HG02981 (cell line): ENCODE results near the gene TCEA3.
"Not testable (repeated sequence)": the region's sequence is repeated elsewhere in the genome, so short reads cannot be mapped to it uniquely, and the experiment has no call there.

Source experiments
- ATAC-seq: cut with Tn5 transposase; IDR thresholded peaks from one replicate; pipeline ENCODE4 v1.9.1; 2021; ENCODE audit warnings: mild to moderate bottlenecking, moderate library complexity; ENCODE audit not compliant: unreplicated experiment

TCEA3 gene

DNA sequence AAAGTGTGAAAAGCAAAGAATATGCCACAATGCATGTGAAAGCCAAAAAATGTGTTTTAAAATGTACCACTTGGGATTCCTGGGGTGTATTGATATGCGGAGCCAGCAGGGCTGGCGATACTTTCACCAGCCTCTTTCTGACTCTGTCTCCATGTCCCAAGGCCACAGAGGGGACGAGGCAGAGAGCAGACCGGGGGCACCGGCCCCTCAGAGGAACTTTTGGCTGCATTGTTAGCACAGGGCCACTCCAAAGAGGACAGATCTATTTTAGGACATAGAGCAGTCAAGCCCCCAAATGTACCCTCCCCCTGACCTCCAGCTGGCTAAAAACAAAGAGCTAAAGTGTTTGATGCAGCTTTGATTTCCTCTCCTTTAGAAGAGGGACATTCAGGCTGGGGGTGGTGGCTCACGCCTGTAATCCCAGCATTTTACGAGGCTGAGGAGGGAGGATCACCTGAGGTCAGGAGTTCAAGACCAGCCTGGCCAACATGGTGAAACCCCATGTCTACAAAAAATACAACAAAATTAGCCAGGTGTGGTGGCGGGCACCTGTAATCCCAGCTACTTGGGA lies 29.3 kb downstream of the TCEA3 start:
- no peak for ATAC-seq

DNA sequence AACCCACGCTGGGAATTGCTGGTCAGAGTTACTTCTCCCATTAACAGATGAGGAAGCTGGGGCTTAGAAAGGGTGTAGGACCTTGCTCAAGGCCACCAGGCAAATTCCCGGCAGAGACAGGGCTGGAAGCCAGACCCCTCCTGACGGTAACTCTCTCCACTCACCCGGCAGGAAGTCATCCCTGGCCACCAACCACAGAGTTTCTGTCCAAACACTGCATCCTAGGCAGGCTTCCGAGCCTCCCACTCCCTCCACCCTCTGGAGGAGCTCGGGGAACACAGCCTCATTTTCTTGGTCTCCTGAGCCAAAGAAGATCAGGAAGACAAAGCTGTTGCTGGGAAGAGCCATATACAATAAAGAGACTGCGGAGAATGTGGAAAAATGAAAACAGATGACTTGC lies 29.9 kb downstream of the TCEA3 start:
- no peak for ATAC-seq

DNA sequence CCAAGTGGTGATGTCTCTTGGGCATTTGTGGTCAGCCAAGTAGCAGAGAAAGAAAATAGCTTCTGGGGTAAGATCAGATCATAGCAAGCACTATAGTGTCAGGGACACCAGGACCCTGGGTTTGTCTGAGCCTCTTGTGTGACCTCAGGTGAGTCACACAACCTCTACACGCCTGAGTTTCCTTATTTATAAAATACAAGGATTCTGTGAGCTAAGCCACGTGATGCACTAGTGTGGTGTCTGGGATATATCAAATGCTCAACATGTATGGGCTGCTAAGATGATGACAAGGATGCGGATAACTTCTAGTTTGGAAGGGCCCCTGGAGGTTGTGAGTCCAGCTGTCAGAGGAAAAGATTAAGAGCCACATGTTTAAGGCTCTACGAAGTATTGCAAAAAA lies 30.4 kb downstream of the TCEA3 start:
- ATAC-seq = no peak

DNA sequence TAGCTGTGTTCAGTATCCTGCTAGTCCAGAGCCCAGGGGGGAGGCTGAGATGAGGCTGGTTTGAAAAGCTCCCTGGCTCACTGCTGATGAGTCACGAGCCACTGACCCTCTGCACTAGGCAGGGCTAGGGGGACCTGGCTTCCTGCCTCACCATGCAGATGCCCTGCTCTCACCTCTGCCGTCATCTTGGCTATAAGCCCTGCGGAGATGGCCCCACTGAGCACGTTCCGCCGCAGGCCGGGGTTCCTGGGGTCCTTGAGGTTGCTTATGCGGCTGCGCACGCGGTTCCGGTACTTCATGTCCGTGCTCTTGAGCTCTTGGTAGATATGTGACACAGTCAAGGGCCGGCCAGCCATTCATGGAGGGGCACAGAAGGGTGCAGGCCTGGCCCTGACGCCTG lies 30.8 kb downstream of the TCEA3 start:
- ATAC-seq = no peak

DNA sequence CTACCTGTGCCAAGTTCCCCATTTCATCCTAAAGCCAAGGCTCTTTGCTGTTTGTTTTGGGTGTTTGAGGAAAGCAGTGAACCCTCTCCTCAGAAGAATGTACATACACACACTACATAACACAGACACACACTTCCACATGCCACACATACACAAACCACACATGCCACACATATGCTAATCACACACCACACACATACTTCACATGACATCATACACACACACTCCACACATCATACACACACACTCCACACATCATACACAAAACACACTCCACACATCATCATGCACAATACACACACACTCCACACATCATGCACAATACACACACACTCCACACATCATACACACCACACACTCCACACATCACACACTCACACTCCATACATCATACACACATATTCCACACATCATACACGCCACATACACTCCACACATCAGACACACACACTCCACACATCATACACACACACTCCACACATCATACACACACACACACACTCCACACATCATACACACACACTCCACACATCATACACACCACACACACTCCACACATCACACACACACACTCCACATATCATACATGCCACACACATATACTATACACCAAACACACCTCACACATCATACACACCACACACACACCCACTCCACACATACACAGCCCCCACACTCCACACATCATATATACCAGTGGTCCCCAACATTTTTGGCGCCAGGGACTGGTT lies 32.3 kb downstream of the TCEA3 start:
- no peak for ATAC-seq

DNA sequence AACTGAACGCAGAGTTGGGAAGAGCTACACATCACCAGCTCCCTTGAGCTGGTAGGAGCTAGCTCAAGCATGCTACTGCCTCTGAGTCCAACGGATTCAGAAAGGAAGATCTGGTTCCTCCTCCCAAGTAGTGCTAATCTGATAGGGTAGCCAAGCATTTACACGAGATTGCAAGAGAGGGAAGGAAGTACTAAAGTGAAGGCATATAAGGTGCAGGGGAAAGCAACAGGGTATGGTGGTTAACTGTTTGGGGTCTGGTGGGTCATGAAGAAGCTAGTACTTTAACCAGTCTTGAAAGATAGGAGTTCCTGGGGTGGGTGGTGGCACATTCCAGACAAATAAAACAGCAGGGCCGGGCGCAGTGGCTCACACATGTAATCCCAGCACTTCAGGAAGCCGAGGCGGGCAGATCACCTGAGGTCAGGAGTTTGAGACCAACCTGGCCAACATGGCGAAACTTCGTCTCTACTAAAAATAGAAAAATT lies 34.7 kb downstream of the TCEA3 start:
- ATAC-seq = no peak

DNA sequence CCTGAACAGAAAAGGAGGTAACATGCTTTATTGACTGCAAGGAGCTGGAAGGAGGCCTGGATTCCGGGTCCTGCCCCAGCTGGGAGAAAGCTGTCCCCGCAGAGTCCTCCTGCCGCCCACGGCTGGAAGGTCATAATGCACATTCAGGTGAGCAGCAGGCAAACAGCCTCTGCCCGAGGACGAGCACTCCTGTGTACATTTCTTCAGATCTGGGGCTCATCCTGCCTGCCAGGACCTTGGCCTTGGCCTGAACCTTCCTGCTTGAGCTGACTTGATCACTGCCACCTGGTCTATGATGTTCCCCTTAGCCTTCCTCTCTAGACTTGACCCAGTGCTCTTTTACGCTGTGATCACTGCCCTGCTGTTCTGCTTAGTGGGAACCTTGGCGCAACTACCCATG lies 37.1 kb downstream of the TCEA3 start:
- no peak for ATAC-seq

DNA sequence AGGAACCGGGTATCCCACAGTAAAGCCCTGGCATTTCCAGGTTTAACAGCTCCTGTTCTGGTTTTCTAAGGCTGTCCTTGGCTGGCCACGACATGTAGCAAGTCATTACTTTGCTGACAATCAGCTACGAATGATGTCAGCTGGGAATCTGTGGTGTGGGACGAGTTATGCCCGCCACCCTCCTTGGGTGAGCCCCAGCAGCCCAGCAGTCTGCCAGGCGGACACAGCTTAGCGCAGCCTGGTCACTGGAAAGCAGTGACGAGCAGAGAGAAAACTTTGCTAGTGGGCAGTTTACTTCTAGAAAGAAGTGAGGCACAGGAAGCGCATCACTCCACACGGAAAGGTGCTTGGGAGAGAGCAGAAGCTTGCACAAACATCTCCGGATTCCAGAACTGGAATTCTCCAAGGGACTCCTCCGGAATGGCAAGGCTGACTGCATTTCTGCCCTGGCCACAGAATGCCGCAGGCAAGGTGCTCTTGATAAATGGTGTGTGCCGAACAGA lies 39.4 kb downstream of the TCEA3 start:
- no peak for ATAC-seq

DNA sequence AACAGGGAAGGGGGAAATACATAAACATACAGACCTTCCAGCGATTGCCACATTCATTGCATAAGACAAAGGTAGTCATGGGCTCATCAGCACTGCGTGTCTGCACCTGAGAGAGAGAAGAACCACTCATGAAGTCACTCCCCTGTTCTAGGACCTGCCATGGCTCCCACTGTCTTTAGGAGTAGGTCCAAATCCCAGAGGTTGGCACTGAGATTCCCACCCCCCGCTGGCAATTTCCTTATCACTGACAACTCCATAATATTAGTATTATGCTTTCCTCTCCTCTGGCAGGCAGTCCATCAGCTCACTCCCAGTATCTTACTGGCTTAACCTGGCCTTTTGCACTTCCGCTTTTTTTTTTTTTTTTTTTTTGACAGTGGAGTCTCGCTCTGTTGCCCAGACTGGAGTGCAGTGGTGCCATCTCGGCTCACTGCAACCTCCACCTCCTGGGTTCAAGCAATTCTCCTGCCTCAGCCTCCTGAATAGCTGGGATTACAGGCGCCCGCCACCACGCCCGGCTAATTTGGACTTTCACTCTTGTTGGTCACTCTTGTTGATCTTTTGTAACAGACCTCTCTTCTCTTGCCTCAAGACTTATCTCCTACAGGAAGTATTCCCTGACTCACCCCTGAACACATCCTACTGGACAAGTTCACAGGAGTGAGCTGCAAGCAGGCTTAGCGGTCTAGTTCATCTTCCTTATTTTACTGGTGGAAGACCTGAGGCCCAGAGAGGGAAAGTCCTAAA lies 40.1 kb downstream of the TCEA3 start:
- ATAC-seq = no peak

DNA sequence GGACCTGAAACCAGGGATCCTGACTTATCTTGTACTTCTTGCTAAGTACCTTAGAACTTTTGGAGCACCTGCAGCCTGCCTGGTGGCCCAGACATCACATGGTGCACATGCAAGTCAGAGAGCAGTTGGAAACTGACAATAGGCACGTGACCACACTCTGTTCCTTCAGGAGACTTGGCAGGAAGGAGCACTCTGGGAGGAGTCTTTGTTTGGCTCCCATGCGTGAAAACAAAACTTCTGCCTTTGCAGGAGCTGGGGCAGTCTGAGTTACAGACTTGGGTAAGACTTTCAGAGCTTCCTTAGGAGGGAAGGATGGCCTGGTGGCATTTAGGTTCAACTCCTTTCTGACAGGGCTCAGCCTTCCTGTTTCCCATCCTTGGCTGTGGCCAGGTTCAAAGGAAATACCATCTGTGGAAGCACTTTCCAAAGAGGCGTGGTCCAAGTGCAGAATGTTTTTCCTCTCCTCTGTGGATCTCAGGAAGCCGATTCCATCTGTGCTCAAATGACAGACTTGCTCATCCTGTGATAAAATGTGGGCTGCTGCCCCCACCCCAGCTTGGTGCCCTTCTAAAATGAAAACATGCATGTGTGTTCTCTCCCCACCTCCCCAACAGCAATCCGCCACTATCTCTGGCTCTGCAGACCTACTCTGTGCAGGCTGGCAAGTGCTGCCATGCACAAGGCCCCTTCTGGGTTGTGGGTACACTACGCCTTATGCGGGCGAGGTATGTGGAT lies 40.8 kb downstream of the TCEA3 start:
- ATAC-seq = no peak

DNA sequence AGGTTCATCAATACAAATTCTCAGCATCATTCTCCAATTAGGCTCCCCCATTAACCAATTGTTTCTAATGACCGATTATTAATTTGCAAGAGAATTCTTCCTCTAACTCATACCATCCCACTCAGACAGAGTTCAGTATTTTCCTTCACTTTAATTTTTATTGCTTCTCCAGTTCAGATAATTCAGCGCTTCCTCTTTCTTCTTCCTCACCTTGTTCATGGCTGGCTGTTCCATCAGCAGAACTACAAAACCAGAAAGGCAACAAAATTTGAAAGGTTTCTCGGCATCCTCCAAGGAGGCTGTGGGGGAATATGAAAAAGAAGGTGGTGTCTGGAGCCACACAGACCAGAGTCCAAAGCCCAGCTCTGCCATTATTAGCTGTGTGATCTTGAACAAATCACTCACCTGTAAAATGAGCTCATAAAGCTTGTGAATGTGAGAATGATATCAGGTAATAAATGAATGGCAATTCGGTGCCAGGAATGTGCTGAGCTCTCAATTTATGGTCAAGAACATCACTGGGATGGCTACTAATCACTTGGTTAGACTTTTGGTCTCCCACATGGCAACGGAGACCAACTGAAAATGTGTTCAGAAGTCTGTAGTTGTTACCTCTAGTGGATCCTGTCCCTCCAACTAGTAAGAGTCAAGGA lies 43.2 kb downstream of the TCEA3 start:
- no peak for ATAC-seq

DNA sequence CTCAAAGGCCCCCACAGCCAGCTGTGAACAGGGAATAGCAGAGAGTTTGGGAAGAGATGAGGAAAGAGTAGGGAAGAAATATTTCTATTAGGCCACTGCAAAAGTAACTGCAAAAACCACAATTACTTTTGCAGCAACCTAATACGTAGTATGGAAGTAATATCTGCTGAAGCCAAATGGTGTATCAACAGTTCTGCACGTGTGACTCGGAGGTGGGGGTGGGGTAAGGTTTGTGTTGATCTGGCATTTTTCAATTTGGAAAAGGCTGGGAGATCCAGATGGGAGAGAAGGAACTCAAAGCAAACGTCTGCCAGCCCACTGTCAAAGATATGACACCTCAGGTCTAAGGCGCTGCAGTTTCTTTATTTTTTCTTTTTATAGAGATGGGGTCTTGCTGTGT lies 43.8 kb downstream of the TCEA3 start:
- no peak for ATAC-seq

DNA sequence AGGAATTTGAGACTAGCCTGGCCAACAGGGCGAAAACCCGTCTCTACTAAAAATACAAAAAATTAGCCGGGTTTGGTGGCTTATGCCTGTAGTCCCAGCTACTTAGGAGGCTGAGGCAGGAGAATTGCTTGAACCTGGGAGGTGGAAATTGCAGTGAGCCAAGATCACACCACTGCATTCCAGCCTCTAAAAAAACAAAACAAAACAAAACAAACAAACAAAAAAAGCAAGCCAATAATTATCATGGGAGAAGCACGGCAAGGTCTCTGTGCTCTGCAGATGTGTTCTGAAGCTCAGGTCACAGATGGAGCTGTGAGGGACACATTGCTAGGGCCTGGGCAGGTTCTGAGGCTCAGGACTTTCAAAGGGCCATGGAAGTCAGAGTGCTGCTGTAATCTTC lies 44.3 kb downstream of the TCEA3 start:
- ATAC-seq = not testable (repeated sequence)

DNA sequence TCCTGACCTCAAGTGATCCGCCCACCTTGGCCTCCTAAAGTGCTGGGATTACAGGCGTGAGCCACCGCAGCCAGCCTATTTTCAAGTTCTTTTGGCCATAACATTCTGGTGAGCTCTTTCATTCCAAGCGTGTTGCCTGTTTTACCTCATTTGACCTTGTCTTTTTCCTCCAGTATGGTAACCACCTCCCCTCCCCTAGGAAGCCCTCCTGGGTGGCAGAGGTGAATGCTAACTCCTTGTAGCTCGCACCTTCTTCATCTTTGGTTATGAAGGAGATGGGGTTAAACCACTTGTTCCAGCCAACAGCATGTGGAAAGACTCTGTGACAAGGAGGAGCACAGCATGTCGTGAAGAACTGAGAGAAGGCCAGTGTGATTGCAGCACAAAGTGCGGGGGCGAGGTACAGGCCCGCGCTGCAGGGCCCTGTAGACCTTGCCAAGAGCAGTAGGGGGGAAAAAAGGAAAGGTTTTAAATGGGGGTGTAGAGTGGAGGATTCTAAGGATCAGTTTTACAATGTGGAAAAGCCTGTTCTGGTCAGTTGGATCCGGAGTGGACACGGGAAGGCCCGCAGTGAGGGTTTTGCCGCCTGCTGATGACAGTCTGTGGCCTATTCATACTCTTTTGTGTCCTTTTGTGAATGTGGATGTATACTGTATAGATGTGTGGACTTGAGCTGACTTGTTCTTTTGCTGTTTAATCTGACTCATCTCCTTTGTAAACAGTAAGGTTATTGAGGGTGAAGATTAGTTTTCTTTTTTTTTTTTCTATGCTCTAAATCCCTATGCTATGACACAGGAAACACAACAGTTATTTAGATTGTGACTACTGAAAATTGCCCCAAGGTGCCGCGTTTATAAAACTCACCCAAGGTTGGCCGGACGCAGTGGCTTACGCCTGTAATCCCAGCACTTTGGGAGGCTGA lies 47.4 kb downstream of the TCEA3 start:
- no peak for ATAC-seq

DNA sequence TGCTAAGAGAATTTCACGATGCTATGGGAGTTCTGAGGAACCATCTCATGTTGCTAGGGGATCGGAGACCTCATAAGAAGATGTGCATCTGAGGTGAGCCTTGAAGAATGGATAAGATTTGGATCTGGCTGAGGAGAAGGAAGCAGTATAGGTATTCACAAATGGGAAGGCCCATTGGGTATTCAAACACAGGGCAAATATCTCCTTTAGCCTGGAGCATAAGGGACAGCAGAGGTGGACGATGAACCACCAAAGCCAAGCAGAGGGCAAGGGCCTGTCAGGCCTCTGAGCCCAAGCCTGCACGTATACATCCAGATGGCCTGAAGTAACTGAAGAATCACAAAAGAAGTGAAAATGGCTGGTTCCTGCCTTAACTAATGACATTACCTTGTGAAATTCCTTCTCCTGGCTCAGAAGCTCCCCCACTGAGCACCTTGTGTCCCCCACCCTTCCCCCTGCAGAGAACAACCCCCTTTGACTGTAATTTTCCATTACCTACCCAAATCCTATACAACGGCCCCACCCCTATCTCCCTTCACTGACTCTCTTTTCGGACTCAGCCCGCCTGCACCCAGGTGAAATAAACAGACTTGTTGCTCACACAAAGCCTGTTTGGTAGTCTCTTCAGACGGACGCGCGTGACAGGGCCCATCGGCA lies 50.3 kb downstream of the TCEA3 start:
- ATAC-seq = not testable (repeated sequence)

DNA sequence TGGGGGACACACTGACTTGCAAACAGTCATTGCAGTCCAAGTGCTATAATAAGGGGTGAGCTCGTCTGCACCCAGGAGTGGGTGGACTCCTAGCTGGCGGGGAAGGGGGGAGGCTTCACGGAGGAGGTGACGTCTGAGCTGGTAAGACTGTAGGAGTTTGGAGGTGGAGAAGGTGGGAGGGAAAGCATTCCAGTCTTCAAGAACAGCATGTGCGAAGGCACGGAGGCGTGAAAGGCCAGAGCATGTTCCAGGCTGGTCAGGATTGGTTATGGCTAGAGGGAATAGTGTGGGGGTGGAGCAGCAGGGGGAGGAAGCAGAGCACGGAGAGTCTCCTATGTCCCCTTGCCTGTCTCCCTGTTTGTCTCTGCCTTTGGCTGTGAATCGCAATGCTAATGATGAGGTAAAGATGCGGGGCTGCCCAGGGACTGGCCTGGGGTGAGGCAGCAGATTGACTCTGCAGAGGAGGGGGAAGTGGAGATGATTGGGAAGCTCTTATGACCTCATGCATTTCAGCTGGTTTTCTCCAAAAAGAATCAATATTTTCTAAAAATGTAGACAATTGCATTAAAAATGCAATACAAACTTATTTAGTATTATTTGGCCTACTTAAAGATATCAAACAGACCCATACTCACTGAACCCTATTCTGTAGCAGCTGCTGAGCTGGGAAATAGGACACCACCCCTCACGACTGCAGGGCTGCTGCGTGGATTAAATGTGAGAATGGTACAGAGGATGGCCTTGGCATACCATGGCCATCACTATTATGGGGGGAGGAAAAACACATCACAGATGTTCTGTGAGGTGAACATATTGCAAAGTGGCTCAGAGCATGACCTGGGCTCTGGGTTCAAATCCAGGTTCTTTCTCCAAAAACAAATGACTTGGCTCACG lies 52.3 kb downstream of the TCEA3 start:
- no peak for ATAC-seq

DNA sequence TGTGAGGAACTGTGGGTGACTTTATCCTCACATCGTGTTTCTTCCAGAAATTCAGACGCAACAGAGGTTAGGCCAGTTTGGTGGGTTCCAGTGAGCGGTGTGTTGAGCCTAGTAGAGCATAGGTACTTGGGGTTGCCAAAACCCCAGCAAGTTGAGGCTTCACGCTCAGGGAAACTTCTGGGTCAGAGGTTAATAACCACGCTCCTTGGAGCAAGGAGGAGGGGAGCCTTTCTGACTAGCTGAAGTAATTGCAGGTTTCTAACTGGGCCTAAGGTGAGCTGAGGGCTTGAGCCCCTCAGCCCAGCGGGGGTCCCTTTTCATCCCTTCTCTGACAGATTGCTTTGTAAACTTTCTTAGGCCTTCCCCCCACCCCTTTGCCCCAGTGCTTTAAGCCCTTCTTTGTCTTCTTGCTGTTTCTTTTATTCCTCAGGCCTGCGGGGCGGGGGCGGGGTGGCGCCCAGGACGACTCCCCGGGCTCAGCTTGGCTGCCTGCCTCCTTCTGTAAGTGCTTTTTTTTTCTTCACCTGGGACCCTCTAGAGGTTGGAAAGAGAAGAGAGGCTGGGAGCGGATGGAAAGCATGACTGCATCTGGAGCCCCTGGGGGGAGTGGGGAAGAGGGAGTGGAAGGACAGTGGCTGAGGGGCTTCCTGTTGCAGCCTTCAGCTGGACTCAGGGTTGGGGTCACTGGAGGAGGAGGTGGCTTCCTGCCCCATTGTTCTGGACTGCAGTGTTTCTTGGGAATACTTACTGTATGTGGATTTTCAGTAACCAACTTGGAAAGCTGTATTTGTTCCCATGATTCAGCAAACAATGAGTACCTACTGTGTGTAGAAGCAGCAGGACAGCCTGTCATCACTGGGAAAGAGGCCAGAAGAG lies 53.6 kb downstream of the TCEA3 start:
- ATAC-seq = no peak
